Ovary (tissue), 10 donors: Measurements from ENCODE around the gene AP1S2. TPM values are rescaled to one million over a fixed set of nuclear protein-coding genes. Genes with fewer than 3 reads are reported as not detected.

Source experiments
- DNase-seq, 5 donors: peaks; one replicate each; pipeline ENCODE4 v3.0.0-alpha.2; 2019 to 2020
- H3K27ac ChIP-seq, 2 donors: fragments of 200-600 bp; one replicate each; pipeline versions ENCODE4 v1.5.1 to v1.8.0; 2019 to 2022
- H3K27me3 ChIP-seq: fragments of 200-600 bp; one replicate; pipeline ENCODE4 v1.8.0; 2022
- H3K36me3 ChIP-seq: fragments of 200-600 bp; sonication (generic); one replicate; pipeline ENCODE4 v1.5.1; 2019
- H3K4me1 ChIP-seq: one replicate; pipeline ENCODE4 v1.8.1; 2013; ENCODE audit warnings: mild to moderate bottlenecking, moderate library complexity; ENCODE audit not compliant: insufficient read depth
- H3K4me3 ChIP-seq: fragments of 200-600 bp; sonication (generic); one replicate; pipeline ENCODE4 v1.5.1; 2017
- H3K9me3 ChIP-seq, 2 donors: fragments of 200-600 bp in 1 of 2; sonication (generic) in 1 of 2; one replicate each; pipeline versions ENCODE4 v1.5.1 to v1.8.1; 2013 to 2019; ENCODE audit warnings: mild to moderate bottlenecking in 1 of 2, moderate library complexity in 1 of 2
- CTCF ChIP-seq, 3 donors: fragments of 450-650 bp in 2 of 3; fragments of 200-600 bp in 1 of 3; IDR thresholded peaks; one replicate each; pipeline versions ENCODE4 v1.5.1 to v1.8.0; 2016 to 2022; ENCODE audit warnings: antibody characterized with exemption in 3 of 3, mild to moderate bottlenecking in 1 of 3
- EP300 ChIP-seq: sonication (generic); formaldehyde crosslinking; IDR thresholded peaks from one replicate; pipeline ENCODE4 v1.6.1; 2017; ENCODE audit warnings: antibody characterized with exemption
- POLR2A ChIP-seq: fragments of 450-650 bp; IDR thresholded peaks from one replicate; pipeline ENCODE4 v1.6.1; 2017; ENCODE audit warnings: antibody characterized with exemption, mild to moderate bottlenecking, moderate library complexity
- WGBS, 3 donors: extraction: QIAGEN DNeasy Blood & Tissue Kit in 1 of 3; methylation state at CpG; one replicate each; pipeline versions ENCODE4 v1.1.5 to v1.1.7; 2013 to 2017; 5-methylcytosine and 5-hydroxymethylcytosine counted together
- intact Hi-C, 4 donors: fragments of 100-400 bp; cut with DNase I; formaldehyde crosslinking; loops; one replicate each; pipeline versions ENCODE4 v1.11.0 to v1.15.1; 2022 to 2023
- long read RNA-seq, 3 donors: library from polyadenylated mRNA in 2 of 3; unstranded in 2 of 3; transcript quantifications; one replicate each; pipeline ENCODE4 v2.0.0 and lab custom pipeline, GENCODE V29; 2021 to 2026
- polyA plus RNA-seq, 2 donors: library from polyadenylated mRNA; stranded (reverse); fragments of 200-250 nt in 1 of 2; fragments of 350-450 nt in 1 of 2; fragmentation: Illumina TruSeq in 1 of 2; extraction: RNeasy Lipid Tissue Mini Kit (QIAGEN cat#74804) in 1 of 2; gene quantifications; one replicate each; pipeline ENCODE4 v1.2.3, GENCODE V29; 2013 to 2014
- total RNA-seq, 7 donors: library from RNA; depleted of rRNA in 2 of 7; stranded (reverse); fragments of >200 nt in 2 of 7; fragmentation: NEBNext Ultra II Directional in 3 of 7; extraction: Animal tissue kit (Norgen Biotek cat#: 25700) in 3 of 7; gene quantifications; one replicate each; pipeline versions ENCODE4 v1.1.0 to v1.2.4, GENCODE V29; 2016 to 2023
- donor health status: DM: no; HTN: no; CAD: no; lungs with moderate emphysema.
- donor health status: DM: no; HTN: no; CAD: no.
- donor health status: Bipolar disorder and iron deficiency.
- donor health status: DM: yes; HTN: yes; CAD: no.
- donor health status: DM: no; HTN: no; CAD: no.
- donor health status: DM: yes; HTN: yes; CAD: no.

AP1S2 gene
- total RNA-seq (10 to 100 TPM; 13.0 to 25.1 (median 16.6) TPM), polyA plus RNA-seq (10 to 100 TPM; 15.5 to 33.1 TPM)
- long read RNA-seq, donor 1, transcript AP1S2-201 (5 exons, 2,237 nt) = major isoform, 85 of 95 reads
- long read RNA-seq, donor 1, partial matches to known transcripts = 4 of 95 reads
- long read RNA-seq, donor 1, other reads (novel, unspliced or antisense) = 6 of 95 reads
- long read RNA-seq, donor 2, transcript AP1S2-201 (5 exons, 2,237 nt) = major isoform, 22 of 39 reads
- long read RNA-seq, donor 2, transcript AP1S2-202 (5 exons, 3,492 nt) = minor isoform, 10 of 39 reads
- long read RNA-seq, donor 2, partial matches to known transcripts = 0 of 39 reads
- long read RNA-seq, donor 2, other reads (novel, unspliced or antisense) = 7 of 39 reads
- long read RNA-seq, donor 3, transcript AP1S2-201 (5 exons, 2,237 nt) = major isoform, 18 of 21 reads
- long read RNA-seq, donor 3, partial matches to known transcripts = 0 of 21 reads
- long read RNA-seq, donor 3, other reads (novel, unspliced or antisense) = 3 of 21 reads

DNA sequence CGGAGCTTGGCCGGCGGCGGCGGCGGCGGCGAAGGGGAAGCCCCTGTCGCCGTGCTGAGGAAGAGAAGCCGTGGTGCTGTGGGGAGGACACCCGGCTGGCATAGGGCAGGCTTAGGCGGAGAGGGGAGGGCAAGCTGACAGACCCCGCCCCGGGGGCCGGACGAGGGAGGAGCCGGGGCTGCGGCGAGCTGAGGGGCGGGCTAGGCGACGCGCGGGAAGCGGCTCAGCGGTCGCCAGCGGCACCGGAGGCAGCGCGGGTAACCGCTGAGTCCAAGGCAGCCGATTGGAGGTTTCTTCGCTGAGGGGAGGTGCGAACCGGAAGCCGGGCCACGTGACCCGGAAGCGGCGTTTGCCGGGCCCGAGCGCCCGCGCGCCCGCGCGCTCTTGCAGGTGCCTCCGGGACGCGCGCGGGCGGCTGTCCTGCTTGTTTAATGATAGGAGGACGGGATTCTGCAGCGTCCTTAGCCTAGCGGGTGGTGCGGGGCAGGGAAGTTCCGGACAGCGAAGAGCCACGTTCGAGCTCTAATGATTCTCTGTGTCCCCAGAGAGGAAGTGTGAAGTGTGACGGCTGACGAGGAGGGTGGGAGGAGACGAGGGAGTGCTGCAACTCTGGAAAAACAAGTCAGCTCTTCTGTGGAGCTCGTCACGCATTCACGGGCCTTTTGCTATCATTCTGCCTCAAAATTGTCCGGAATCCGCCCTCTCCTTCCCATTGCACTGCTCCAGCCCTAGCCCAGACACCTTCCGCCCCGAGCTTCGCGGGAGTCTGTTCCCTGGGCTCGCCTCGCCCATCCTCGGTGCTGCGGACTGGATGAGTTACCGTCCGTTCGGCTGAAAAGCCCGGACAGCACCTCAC is at the start of gene AP1S2:
Gene AP1S2, minus strand, starts transcription at position 102 of the 856 bp plus-strand sequence. CDS start 2,289 bp downstream, outside the sequence.
- intact Hi-C loops = loop anchor here in 1 of 4 donors (5.0 kb wide), 1 partner anchor 178 kb away; no protein-coding TSS in a partner anchor
- no peaks in the 10 kb centered on the region for H3K9me3 ChIP-seq
- no peaks in the 10 kb centered on the region for H3K27me3 ChIP-seq
- no peaks in the 10 kb centered on the region for H3K36me3 ChIP-seq
- 0 to 1% (median 1%) methylated on average over 56 to 85 of the region's 85 CpGs for WGBS, 3 donors
- H3K4me1 ChIP-seq = peaks cover 2% of the 10 kb centered on the region
- peak within 1 kb of the TSS; percentile 70 to 75 for H3K27ac ChIP-seq
- DNase-seq = peak; percentile 91 to 94 (median 93)
- peak within 1 kb of the TSS; percentile 65 for H3K4me3 ChIP-seq
- TF ChIP-seq EP300 (no peak), POLR2A (peak; percentile 31), CTCF (IDR thresholded peaks at IDR 0.05) (no peak)

- Histone ChIP-seq H3K27me3 (no peaks in the 10 kb centered on the region), H3K4me3 (no peak overlapping the region), H3K9me3 (no peaks in the 10 kb centered on the region), H3K27ac (no peak overlapping the region), H3K36me3 (no peaks in the 10 kb centered on the region), H3K4me1 (peaks cover 2% of the 10 kb centered on the region)
- no peak for TF ChIP-seq POLR2A
- TF ChIP-seq CTCF (IDR thresholded peaks at IDR 0.05) = no peak
- no peak for TF ChIP-seq EP300
- intact Hi-C loops = no loop called here
- 69 to 74% (median 71%) methylated on average over 5 of the region's 5 CpGs for WGBS, 3 donors
- DNase-seq = no peak
These were observed 48.6 kb upstream of the AP1S2 start for GRCh38 chrX:15903186-15903681.

- intact Hi-C loops = no loop called here
- no peak for DNase-seq
- Histone ChIP-seq H3K27ac (no peak overlapping the region), H3K9me3 (no peaks in the 10 kb centered on the region), H3K4me1 (no peaks in the 10 kb centered on the region), H3K4me3 (no peak overlapping the region), H3K27me3 (no peaks in the 10 kb centered on the region), H3K36me3 (no peaks in the 10 kb centered on the region)
- TF ChIP-seq EP300 (no peak), CTCF (IDR thresholded peaks at IDR 0.05) (no peak), POLR2A (no peak)
- 77 to 84% (median 80%) methylated on average over 4 of the region's 4 CpGs for WGBS, 3 donors
These were observed 40.7 kb upstream of the AP1S2 start for GRCh38 chrX:15895334-15895733.

DNA sequence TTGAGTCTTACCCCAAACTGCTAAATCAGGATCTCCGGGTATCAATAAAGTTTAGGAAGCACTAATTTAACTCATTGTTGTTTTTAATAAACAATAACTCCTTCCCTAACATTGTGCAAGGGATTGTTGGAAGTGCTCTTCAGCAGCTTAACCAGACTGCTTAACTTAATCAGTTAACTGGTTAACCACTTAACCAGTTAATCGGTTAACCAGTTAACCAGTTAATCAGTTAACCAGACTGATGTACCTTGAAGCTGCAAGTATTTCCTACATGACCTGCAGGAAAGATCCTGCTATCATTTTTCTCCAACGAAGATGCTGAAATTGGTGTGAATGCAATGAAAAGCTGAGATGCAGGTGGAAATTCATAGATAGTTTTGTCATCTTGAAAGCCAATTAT is 40.1 kb upstream of the AP1S2 start:
- H3K27ac ChIP-seq = no peak overlapping the region
- DNase-seq = no peak
- no peaks in the 10 kb centered on the region for H3K9me3 ChIP-seq
- no peaks in the 10 kb centered on the region for H3K4me1 ChIP-seq
- no peaks in the 10 kb centered on the region for H3K36me3 ChIP-seq
- TF ChIP-seq EP300 (no peak), CTCF (IDR thresholded peaks at IDR 0.05) (no peak), POLR2A (no peak)
- H3K4me3 ChIP-seq = no peak overlapping the region
- WGBS, 3 donors = 51 to 63% (median 57%) methylated on average over 3 of the region's 3 CpGs
- intact Hi-C loops = no loop called here
- H3K27me3 ChIP-seq = no peaks in the 10 kb centered on the region
